ENCODE results near the gene DNPH1. TPM values are rescaled to one million over a fixed set of nuclear protein-coding genes. Genes with fewer than 3 reads are reported as not detected.

The DNPH1 gene
- total and polyA plus RNA-seq, 2 of the 8 experiments (the other 6 are each of a cell fraction or from before 2014, with no cell fraction given) = 33.9 to 134 TPM

DNA sequence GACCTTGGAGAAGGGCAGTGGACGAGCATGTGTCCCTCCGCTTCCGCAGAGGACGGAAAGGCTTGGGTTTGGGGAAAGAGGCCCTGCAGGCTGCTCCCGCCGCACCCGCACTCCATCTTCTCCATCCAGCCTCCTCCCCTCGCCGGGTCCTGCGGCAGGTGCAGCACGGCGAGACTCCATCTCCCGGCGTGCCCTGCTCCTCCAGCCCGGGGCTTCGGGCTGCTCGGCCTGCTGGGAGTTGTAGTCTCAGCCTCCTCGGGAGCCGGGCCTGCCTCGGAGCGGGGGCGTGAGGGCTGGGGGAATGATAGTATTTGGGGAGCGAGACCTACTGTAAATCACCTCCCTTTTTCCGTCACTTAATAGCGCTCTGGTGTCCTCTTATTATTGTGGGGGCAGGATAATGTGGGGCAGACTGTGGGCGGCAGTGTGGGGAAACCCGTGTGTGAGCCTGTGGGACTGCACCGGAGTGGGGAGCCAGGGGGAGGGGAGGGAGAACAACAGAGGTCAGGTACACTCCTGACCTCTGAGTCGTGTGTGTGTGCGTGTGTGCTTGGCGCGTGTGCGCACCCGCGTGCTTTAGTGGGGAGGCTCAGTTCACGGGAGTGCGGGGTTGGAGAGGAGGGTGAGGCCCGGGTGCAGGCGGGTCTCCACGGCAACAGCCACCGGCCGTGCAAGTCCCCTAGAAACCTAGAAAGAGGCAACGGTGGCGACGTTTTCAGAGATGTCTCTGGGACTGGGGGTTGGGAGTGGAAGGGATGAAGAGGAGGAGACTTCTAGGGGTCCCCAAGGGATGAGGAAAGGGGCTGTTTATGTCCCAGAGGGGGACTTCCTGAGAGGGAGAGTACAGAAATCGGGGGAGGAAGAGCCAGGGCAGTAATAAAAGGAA is 18.1 kb upstream of the DNPH1 start (continued):
- TF ChIP-seq CTBP2 (IDR thresholded peaks at IDR 0.05; ENCODE audit: borderline replicate concordance, insufficient read depth, insufficient read length, low read length) (peak; percentile 71), JUN (IDR thresholded peaks at IDR 0.05; ENCODE audit: low read depth, low read length) (no peak), RXRA (IDR thresholded peaks at IDR 0.05; ENCODE audit: insufficient read depth, low read depth, low read length) (no peak), MAX (IDR thresholded peaks at IDR 0.05) (peak; percentile 37), SIRT6 (IDR thresholded peaks at IDR 0.05; ENCODE audit: low read length) (no peak), EGR1 (IDR thresholded peaks at IDR 0.05; ENCODE audit: borderline replicate concordance, low read depth, low read length) (peak; percentile 95), NRF1 (IDR thresholded peaks at IDR 0.05; ENCODE audit: low read depth, low read length) (no peak), BACH1 (IDR thresholded peaks at IDR 0.05; ENCODE audit: low read length) (peak; percentile 26; the same call in 1 of the 2 replicates), SUZ12 (IDR thresholded peaks at IDR 0.05; ENCODE audit: low read length) (0 out of 2 replicates have a peak, but pooled peaks have one; percentile 26), EP300 (IDR thresholded peaks at IDR 0.05; ENCODE audit: borderline replicate concordance in 1 of 2, low read depth in 2 of 2, low read length in 2 of 2) (no peak), NANOG (IDR thresholded peaks at IDR 0.05; ENCODE audit: insufficient read depth, low read depth, low read length, poor library complexity, severe bottlenecking) (no peak), USF2 (IDR thresholded peaks at IDR 0.05; ENCODE audit: low read length) (no peak), SP1 (IDR thresholded peaks at IDR 0.05; ENCODE audit: low read depth, low read length) (no peak)
